Spleen (tissue), 11 donors: ENCODE measurements around the gene MYH14. TPM values are rescaled to one million over a fixed set of nuclear protein-coding genes. Genes with fewer than 3 reads are reported as not detected.

ENCODE experiments used
- DNase-seq: peaks from one replicate; pipeline ENCODE4 v3.0.0-alpha.2; 2020
- H3K27ac ChIP-seq, 8 donors: fragments of 200-600 bp; sonication (generic) in 7 of 8; 1 replicate in 4 of 8; 2 replicates in 4 of 8; pipeline versions ENCODE4 v1.5.0 to v1.8.0; 2016 to 2021; ENCODE audit warnings: inconsistent platforms in 4 of 8, mild to moderate bottlenecking in 4 of 8, moderate library complexity in 1 of 8
- H3K27me3 ChIP-seq, 7 donors: fragments of 200-600 bp; sonication (generic) in 6 of 7; replicated peaks in 1 of 7; 1 replicate in 4 of 7; 2 replicates in 3 of 7; pipeline versions ENCODE4 v1.5.0 to v1.8.0; 2016 to 2021; ENCODE audit warnings: inconsistent platforms in 3 of 7, mild to moderate bottlenecking in 1 of 7
- H3K36me3 ChIP-seq, 6 donors: fragments of 200-600 bp; sonication (generic) in 5 of 6; 1 replicate in 4 of 6; 2 replicates in 2 of 6; pipeline versions ENCODE4 v1.5.0 to v1.8.0; 2016 to 2021; ENCODE audit warnings: inconsistent platforms in 2 of 6
- H3K4me1 ChIP-seq, 6 donors: fragments of 200-600 bp; sonication (generic) in 5 of 6; 1 replicate in 3 of 6; 2 replicates in 3 of 6; pipeline versions ENCODE4 v1.5.0 to v1.8.0; 2016 to 2021; ENCODE audit warnings: inconsistent platforms in 3 of 6
- H3K4me3 ChIP-seq, 8 donors: fragments of 200-600 bp; sonication (generic) in 7 of 8; 1 replicate in 4 of 8; 2 replicates in 4 of 8; pipeline versions ENCODE4 v1.5.0 to v1.8.0; 2016 to 2021; ENCODE audit warnings: inconsistent platforms in 4 of 8, mild to moderate bottlenecking in 4 of 8, moderate library complexity in 2 of 8
- H3K9me3 ChIP-seq, 8 donors: fragments of 200-600 bp; sonication (generic) in 7 of 8; 1 replicate in 4 of 8; 2 replicates in 4 of 8; pipeline versions ENCODE4 v1.5.0 to v1.8.0; 2016 to 2021; ENCODE audit warnings: inconsistent platforms in 4 of 8
- CTCF ChIP-seq, 11 experiments: fragments of 200-600 bp in 7 of 11; fragments of 450-650 bp in 4 of 11; sonication (generic) in 4 of 11; IDR thresholded peaks in 8 of 11; conservative IDR thresholded peaks in 3 of 11; 1 replicate in 7 of 11; 2 replicates in 4 of 11; pipeline versions ENCODE4 v1.4.0 to v1.8.0; 2016 to 2021; ENCODE audit warnings: antibody characterized with exemption in 11 of 11, inconsistent platforms in 4 of 11, mild to moderate bottlenecking in 1 of 11
- POLR2A ChIP-seq, 3 donors: fragments of 450-650 bp; IDR thresholded peaks; one replicate each; pipeline ENCODE4 v1.5.1; 2017; ENCODE audit warnings: antibody characterized with exemption in 3 of 3, mild to moderate bottlenecking in 1 of 3
- POLR2AphosphoS5 ChIP-seq, 3 donors: sonication (generic); formaldehyde crosslinking; IDR thresholded peaks; one replicate each; pipeline ENCODE4 v1.5.1; 2017; ENCODE audit warnings: antibody characterized with exemption in 3 of 3
- WGBS, 5 donors: extraction: QIAGEN DNeasy Blood & Tissue Kit in 3 of 5; methylation state at CpG; one replicate each; pipeline versions ENCODE4 v1.1.5 to v1.1.7; 2013 to 2018; 5-methylcytosine and 5-hydroxymethylcytosine counted together
- intact Hi-C: fragments of 100-400 bp; cut with DNase I; formaldehyde crosslinking; loops from one replicate; pipeline ENCODE4 v1.15.0; 2023; ENCODE audit warnings: low total_unique reads
- polyA plus RNA-seq, 3 donors: library from polyadenylated mRNA; stranded (reverse); fragments of 200-250 nt; gene quantifications; one replicate each; pipeline ENCODE4 v1.2.1, GENCODE V29; 2013
- total RNA-seq, 7 donors: library from RNA; depleted of rRNA in 3 of 7; stranded (reverse); fragments of >200 nt in 3 of 7; fragmentation: NEBNext Ultra II Directional in 4 of 7; extraction: Animal tissue kit (Norgen Biotek cat#: 25700) in 4 of 7; gene quantifications; one replicate each; pipeline versions ENCODE4 v1.1.0 to v1.2.1, GENCODE V29; 2016 to 2021
- donor health status: healthy with polysubstance abuse.
- donor health status: DM: no; HTN: no; CAD: no; lungs with moderate emphysema.
- donor health status: DM: no; HTN: no; CAD: no.
- donor health status: Bipolar disorder and iron deficiency.
- donor health status: healthy.
- donor health status: DM: no; HTN: no; CAD: no.
- donor health status: DM: yes; HTN: yes; CAD: no.

Gene MYH14
- total and polyA plus RNA-seq, 10 donors, result 0.04 to 1.5 (median 0.28) TPM; not detected in 1

GRCh38 chr19:50310759-50311465 is 107.5 kb downstream of the MYH14 start:
- WGBS, 5 donors, result 38 to 51% (median 44%) methylated on average over 7 to 10 of the region's 10 CpGs

GRCh38 chr19:50311723-50312635 is 108.6 kb downstream of the MYH14 start:
- peaks cover 0 to 32% (median 4%) of the 10 kb centered on the region in 6 donors for H3K4me1 ChIP-seq

More at GRCh38 chr19:50310759-50311465, 107.5 kb downstream of the MYH14 start:
- no peak for DNase-seq
- no peaks in the 10 kb centered on the region for H3K36me3 ChIP-seq
- peaks cover 0 to 13% (median 0%) of the 10 kb centered on the region in 8 donors for H3K9me3 ChIP-seq
- H3K4me3 ChIP-seq, result no peak overlapping the region
- TF ChIP-seq POLR2AphosphoS5 (IDR thresholded peaks at IDR 0.05) (no peak), POLR2A (IDR thresholded peaks at IDR 0.05) (no peak), CTCF (IDR thresholded peaks at IDR 0.05 in 8 of 11, conservative IDR thresholded peaks at IDR 0.05 in 3 of 11) (no peak)
- H3K4me1 ChIP-seq, result peaks cover 0 to 28% (median 4%) of the 10 kb centered on the region in 6 donors
- peaks cover 0 to 89% (median 52%) of the 10 kb centered on the region in 7 donors for H3K27me3 ChIP-seq
- intact Hi-C loops, result no loop called here
- H3K27ac ChIP-seq, result no peak overlapping the region

GRCh38 chr19:50312967-50313811 is 109.8 kb downstream of the MYH14 start:
- H3K36me3 ChIP-seq, result no peaks in the 10 kb centered on the region
- no peak for DNase-seq
- H3K27me3 ChIP-seq, result peaks cover 0 to 95% (median 52%) of the 10 kb centered on the region in 7 donors
- no peak overlapping the region for H3K27ac ChIP-seq
- no peak for TF ChIP-seq POLR2AphosphoS5 (IDR thresholded peaks at IDR 0.05)
- no peak for TF ChIP-seq POLR2A (IDR thresholded peaks at IDR 0.05)
- TF ChIP-seq CTCF (IDR thresholded peaks at IDR 0.05 in 8 of 11, conservative IDR thresholded peaks at IDR 0.05 in 3 of 11), result no peak
- peaks cover 0 to 32% (median 4%) of the 10 kb centered on the region in 6 donors for H3K4me1 ChIP-seq
- H3K4me3 ChIP-seq, result no peak overlapping the region
- WGBS, 5 donors, result 10 to 16% (median 12%) methylated on average over 27 of the region's 27 CpGs
- peaks cover 0 to 5% (median 0%) of the 10 kb centered on the region in 8 donors for H3K9me3 ChIP-seq
- intact Hi-C loops, result no loop called here

More at GRCh38 chr19:50311723-50312635, 108.6 kb downstream of the MYH14 start:
- intact Hi-C loops, result no loop called here
- peaks cover 0 to 93% (median 52%) of the 10 kb centered on the region in 7 donors for H3K27me3 ChIP-seq
- no peak overlapping the region for H3K27ac ChIP-seq
- DNase-seq, result no peak
- 2 to 7% (median 5%) methylated on average over 16 to 42 of the region's 42 CpGs for WGBS, 5 donors
- peaks cover 0 to 12% (median 0%) of the 10 kb centered on the region in 8 donors for H3K9me3 ChIP-seq
- TF ChIP-seq POLR2AphosphoS5 (IDR thresholded peaks at IDR 0.05) (peak in 1 of 3 donors; percentile 44), CTCF (IDR thresholded peaks at IDR 0.05 in 8 of 11, conservative IDR thresholded peaks at IDR 0.05 in 3 of 11) (no peak)
- H3K4me3 ChIP-seq, result no peak overlapping the region
- no peaks in the 10 kb centered on the region for H3K36me3 ChIP-seq
